Spleen (tissue), 7 donors: ENCODE results near the gene FADS2.

Source experiments
- CTCF ChIP-seq, 11 experiments: fragments of 200-600 bp in 7 of 11; fragments of 450-650 bp in 4 of 11; sonication (generic) in 4 of 11; IDR thresholded peaks in 8 of 11; conservative IDR thresholded peaks in 3 of 11; 1 replicate in 7 of 11; 2 replicates in 4 of 11; pipeline versions ENCODE4 v1.4.0 to v1.8.0; 2016 to 2021; ENCODE audit warnings: antibody characterized with exemption in 11 of 11, inconsistent platforms in 4 of 11, mild to moderate bottlenecking in 1 of 11
- POLR2A ChIP-seq, 3 donors: fragments of 450-650 bp; IDR thresholded peaks; one replicate each; pipeline ENCODE4 v1.5.1; 2017; ENCODE audit warnings: antibody characterized with exemption in 3 of 3, mild to moderate bottlenecking in 1 of 3
- donor health status: DM: no; HTN: no; CAD: no; lungs with moderate emphysema.
- donor health status: DM: no; HTN: no; CAD: no.
- donor health status: DM: no; HTN: no; CAD: no.

- TF ChIP-seq CTCF (IDR thresholded peaks at IDR 0.05 in 8 of 11, conservative IDR thresholded peaks at IDR 0.05 in 3 of 11) (no peak), POLR2A (IDR thresholded peaks at IDR 0.05) (no peak)
These were observed 1.7 kb downstream of the FADS2 start for GRCh38 chr11:61829806-61830205.
